ENCODE results near the gene ZNF175. TPM values are rescaled to one million over a fixed set of nuclear protein-coding genes. Genes with fewer than 3 reads are reported as not detected.

Gene ZNF175
- total and polyA plus RNA-seq, 9 of the 15 experiments (the other 6 are each of a cell fraction or from before 2014, with no cell fraction given): 3.7 to 37.9 (median 14.0) TPM

- Histone ChIP-seq H3K9ac (ENCODE audit: insufficient read depth in 1 of 2, low read depth in 2 of 2, low read length in 2 of 2) (no peak overlapping the region), H3K79me2 (ENCODE audit: control insufficient read depth, insufficient read depth, low read length) (no peaks in the 10 kb centered on the region), H3K27me3 (ENCODE audit: control insufficient read depth in 2 of 2, insufficient read depth in 2 of 2, low read length in 2 of 2) (peaks cover 13 to 33% of the 10 kb centered on the region in 2 experiments), H3K9me1 (ENCODE audit: control insufficient read depth, insufficient read depth, low read length) (no peaks in the 10 kb centered on the region), H4K20me1 (replicated peaks; ENCODE audit: control insufficient read depth, insufficient read depth, low read length) (no peaks in the 10 kb centered on the region), H3K4me2 (ENCODE audit: insufficient read depth, low read length) (no peak overlapping the region), H2AFZ (ENCODE audit: low read depth, low read length) (no peak overlapping the region), H3K9me3 (replicated peaks; ENCODE audit: control insufficient read depth, insufficient read depth, low read depth, low read length) (no peaks in the 10 kb centered on the region), H3K4me3 (no peak overlapping the region), H3K27ac (ENCODE audit: extremely low read depth, low read depth, low read length) (no peak overlapping the region), H3K36me3 (ENCODE audit: control insufficient read depth, insufficient read depth, low read length) (no peaks in the 10 kb centered on the region), H3K4me1 (replicated peaks in 1 of 2; ENCODE audit: control insufficient read depth in 2 of 2, insufficient read depth in 2 of 2, low read length in 2 of 2) (no peaks in the 10 kb centered on the region)
- no TSS peak for BruUV-seq (replicated peaks)
- ChIA-PET CTCF (ENCODE audit: low intra/inter-chr PET ratio) (no interaction called here), POLR2A (interaction anchor here (0.7 to 1.9 kb wide), 2 partner anchors 15 to 571 kb away, joined by 3 to 5 read pairs; no protein-coding TSS in a partner anchor)
- WGBS (ENCODE audit: insufficient coverage, low coverage, missing lambda C conversion rate): 29% methylated on average over 7 of the region's 7 CpGs
- ATAC-seq (no peak), DNase-seq (ENCODE audit: extremely low read depth in 1 of 4, low spot score in 3 of 4) (no peak), FAIRE-seq (no peak)
- in situ Hi-C loops (cut with MboI) (no loop called here), intact Hi-C loops (cut with micrococcal nuclease) (no loop called here)
- no peak for TF ChIP-seq ZNF23 (CRISPR knock-in tag; IDR thresholded peaks at IDR 0.05)
- 0 out of 2 replicates have a peak, but pooled peaks have one; percentile 21 for TF ChIP-seq CEBPB (tag; IDR thresholded peaks at IDR 0.05)
Observed at GRCh38 chr19:51615991-51616390, 44.9 kb downstream of the ZNF175 start.

- Histone ChIP-seq H3K27ac (ENCODE audit: extremely low read depth, low read depth, low read length) (no peak overlapping the region), H3K27me3 (ENCODE audit: control insufficient read depth in 2 of 2, insufficient read depth in 2 of 2, low read length in 2 of 2) (peaks cover 15 to 18% of the 10 kb centered on the region in 2 experiments; a peak in 4 of 5 replicates), H4K20me1 (replicated peaks; ENCODE audit: control insufficient read depth, insufficient read depth, low read length) (no peaks in the 10 kb centered on the region), H3K79me2 (ENCODE audit: control insufficient read depth, insufficient read depth, low read length) (no peaks in the 10 kb centered on the region), H3K9ac (ENCODE audit: insufficient read depth in 1 of 2, low read depth in 2 of 2, low read length in 2 of 2) (no peak overlapping the region), H3K9me3 (replicated peaks; ENCODE audit: control insufficient read depth, insufficient read depth, low read depth, low read length) (no peaks in the 10 kb centered on the region), H3K36me3 (ENCODE audit: control insufficient read depth, insufficient read depth, low read length) (no peaks in the 10 kb centered on the region), H2AFZ (ENCODE audit: low read depth, low read length) (no peak overlapping the region), H3K4me3 (no peak overlapping the region), H3K4me1 (replicated peaks in 1 of 2; ENCODE audit: control insufficient read depth in 2 of 2, insufficient read depth in 2 of 2, low read length in 2 of 2) (no peaks in the 10 kb centered on the region), H3K9me1 (ENCODE audit: control insufficient read depth, insufficient read depth, low read length) (no peaks in the 10 kb centered on the region), H3K4me2 (ENCODE audit: insufficient read depth, low read length) (no peak overlapping the region)
- no TSS peak for BruUV-seq (replicated peaks)
- no peak for TF ChIP-seq SREBF2 (CRISPR knock-in tag; IDR thresholded peaks at IDR 0.05)
- peak; percentile 84 for TF ChIP-seq SPI1 (IDR thresholded peaks at IDR 0.05; ENCODE audit: borderline replicate concordance, low read depth, low read length)
- intact Hi-C loops (cut with micrococcal nuclease) (no loop called here), in situ Hi-C loops (cut with MboI) (no loop called here)
- ChIA-PET POLR2A (interaction anchor here (1.0 kb wide), 1 partner anchor 13 kb away, joined by 3 read pairs; no protein-coding TSS in a partner anchor), CTCF (ENCODE audit: low intra/inter-chr PET ratio) (no interaction called here)
- no peak for ATAC-seq
- FAIRE-seq: peak; percentile 6
- 0% methylated on average over 2 of the region's 2 CpGs for WGBS (ENCODE audit: insufficient coverage, low coverage, missing lambda C conversion rate)
- DNase-seq (ENCODE audit: extremely low read depth in 1 of 4, low spot score in 3 of 4): no peak
Observed at GRCh38 chr19:51621178-51621577, 50.1 kb downstream of the ZNF175 start.

Data from K562 (cell line).